Activated CD4-positive, alpha-beta T cell treated with anti-CD3 and anti-CD28 coated beads for 24 hours (primary cell): Measurements from ENCODE around the gene ADCYAP1.

ENCODE experiments used
- DNase-seq, 2 donors: peaks; one replicate each; pipeline ENCODE4 v3.0.0-alpha.2; 2020; ENCODE audit warnings: low read depth in 2 of 2

The ADCYAP1 gene

GRCh38 chr18:908758-909724, 4.4 kb downstream of the ADCYAP1 start:
- DNase-seq = no peak

GRCh38 chr18:910247-910646, 5.6 kb downstream of the ADCYAP1 start:
- no peak for DNase-seq

DNA sequence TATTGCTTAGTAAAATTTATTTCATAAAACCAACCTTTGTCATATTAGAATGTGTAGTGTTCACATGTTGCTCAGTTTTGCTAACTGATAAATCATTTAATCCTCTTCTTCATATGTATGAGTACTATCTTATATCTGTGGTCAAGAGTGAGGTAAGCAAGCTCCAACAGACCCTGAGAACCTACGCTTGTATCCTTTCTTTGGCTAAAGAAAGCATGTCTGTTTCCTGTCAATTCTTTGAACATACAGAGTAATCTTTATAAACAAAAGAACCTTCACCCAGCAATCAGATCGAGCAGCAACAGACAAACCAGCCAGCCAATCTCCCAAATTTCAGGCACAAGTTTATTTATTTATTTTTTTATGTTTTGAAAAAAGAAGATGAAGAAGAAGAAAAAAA, 6.4 kb downstream of the ADCYAP1 start:
- DNase-seq = no peak

DNA sequence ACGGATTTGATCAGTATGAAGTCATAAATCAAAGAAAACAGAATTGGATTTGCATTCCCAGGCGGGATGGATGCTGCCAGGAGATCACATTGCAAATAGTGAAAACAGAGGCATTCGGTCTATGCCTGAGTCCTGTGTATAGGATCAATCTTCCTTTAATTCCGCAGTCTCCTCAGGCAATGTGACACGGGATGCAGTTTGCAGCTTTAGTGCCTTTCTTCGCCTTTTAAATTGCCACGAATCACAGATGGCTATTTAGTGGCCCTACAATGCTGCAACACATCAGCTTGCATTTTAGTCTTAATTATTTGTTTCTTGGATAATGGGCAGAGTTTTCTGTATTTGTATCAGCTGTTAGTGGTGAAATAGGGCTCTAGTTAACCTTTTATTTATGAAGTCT, 6.8 kb downstream of the ADCYAP1 start:
- no peak for DNase-seq

GRCh38 chr18:916562-916961, 11.9 kb downstream of the ADCYAP1 start:
- no peak for DNase-seq

DNA sequence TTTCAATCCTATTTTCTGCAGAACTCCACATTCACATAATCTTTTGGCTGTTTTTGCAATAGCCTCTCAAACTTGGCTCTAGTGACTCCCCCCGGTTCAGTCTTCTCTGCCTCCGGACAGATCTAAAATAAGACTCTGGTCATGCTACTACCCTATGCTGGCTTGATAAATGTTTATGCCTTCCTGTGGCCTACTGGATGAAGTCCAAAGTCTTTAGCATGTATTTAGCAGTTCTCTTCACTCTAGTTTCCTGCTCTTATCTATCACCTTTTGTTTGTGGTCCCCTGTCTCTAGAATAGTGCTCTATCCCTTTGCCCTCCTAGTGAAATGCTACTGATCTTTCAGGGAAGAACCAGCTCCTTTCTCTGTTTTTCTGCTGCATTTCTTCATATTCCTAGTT, 14.4 kb downstream of the ADCYAP1 start:
- DNase-seq = no peak

DNA sequence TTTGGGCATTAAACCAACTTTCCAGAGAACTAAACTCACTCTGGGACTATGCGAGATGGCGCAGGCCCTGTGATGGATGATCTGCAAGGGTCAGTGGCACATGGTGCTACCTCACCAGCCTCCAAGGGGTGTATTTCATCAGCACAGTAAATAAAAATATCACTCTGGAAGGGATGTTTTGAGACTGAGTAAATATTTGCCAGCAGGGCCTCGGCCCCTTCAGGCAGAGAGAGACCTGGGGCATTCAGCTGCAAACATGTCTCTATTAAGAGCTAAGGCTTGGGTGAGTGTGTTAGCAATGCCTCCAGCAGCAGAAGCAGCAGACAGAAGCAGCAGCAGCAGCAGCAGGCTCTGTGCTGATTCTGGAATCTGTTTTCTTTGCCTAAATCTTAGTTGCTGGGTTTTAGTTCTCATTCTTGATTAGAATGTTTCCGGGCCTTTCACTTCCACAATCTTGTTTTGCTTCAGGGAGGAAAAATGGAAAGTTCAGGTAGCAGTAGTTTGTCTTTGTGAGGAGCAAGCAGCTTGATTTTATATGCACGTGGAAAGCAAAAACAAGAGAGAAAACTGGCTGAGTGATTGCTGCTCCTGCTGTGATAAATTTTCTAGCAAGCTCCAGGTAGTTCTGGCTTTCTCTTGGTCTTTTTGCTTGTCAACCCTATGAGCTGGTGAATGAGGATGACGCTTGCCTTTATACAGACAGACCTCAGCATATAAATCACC, 18.6 kb downstream of the ADCYAP1 start:
- DNase-seq = no peak

- no peak for DNase-seq
Observed at GRCh38 chr18:924987-925386, 20.3 kb downstream of the ADCYAP1 start.

GRCh38 chr18:926946-927345, 22.3 kb downstream of the ADCYAP1 start:
- no peak for DNase-seq

DNA sequence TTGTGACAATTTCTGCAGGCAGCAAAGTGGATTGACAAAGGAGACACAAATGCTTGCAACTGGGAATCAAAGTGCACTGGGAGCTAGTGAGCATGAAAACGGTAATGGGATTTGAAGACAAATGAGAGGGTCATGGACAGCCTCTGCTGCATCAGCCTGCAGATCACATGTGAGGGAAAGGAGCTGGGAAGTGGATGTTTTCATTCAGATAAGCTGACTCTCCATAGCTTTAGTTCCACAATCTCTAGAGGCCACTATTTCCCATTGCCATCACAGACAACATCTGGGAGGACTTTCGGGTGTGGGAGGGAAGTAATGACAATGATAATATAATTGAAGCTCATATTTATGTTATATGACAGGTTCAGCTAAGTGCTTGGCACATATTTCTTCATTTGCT, 28.4 kb downstream of the ADCYAP1 start:
- DNase-seq = no peak

- no peak for DNase-seq
Observed at GRCh38 chr18:934518-935133, 30.0 kb downstream of the ADCYAP1 start.

GRCh38 chr18:936941-937340, 32.3 kb downstream of the ADCYAP1 start:
- DNase-seq = no peak

- DNase-seq = no peak
Observed at GRCh38 chr18:939166-939565, 34.5 kb downstream of the ADCYAP1 start.

- DNase-seq = no peak
Observed at GRCh38 chr18:939958-940357, 35.3 kb downstream of the ADCYAP1 start.

- no peak for DNase-seq
Observed at GRCh38 chr18:941331-941730, 36.7 kb downstream of the ADCYAP1 start.

GRCh38 chr18:944440-944839, 39.8 kb downstream of the ADCYAP1 start:
- no peak for DNase-seq

- no peak for DNase-seq
Observed at GRCh38 chr18:949724-950631, 45.3 kb downstream of the ADCYAP1 start.

GRCh38 chr18:950882-951495, 46.3 kb downstream of the ADCYAP1 start:
- no peak for DNase-seq

DNA sequence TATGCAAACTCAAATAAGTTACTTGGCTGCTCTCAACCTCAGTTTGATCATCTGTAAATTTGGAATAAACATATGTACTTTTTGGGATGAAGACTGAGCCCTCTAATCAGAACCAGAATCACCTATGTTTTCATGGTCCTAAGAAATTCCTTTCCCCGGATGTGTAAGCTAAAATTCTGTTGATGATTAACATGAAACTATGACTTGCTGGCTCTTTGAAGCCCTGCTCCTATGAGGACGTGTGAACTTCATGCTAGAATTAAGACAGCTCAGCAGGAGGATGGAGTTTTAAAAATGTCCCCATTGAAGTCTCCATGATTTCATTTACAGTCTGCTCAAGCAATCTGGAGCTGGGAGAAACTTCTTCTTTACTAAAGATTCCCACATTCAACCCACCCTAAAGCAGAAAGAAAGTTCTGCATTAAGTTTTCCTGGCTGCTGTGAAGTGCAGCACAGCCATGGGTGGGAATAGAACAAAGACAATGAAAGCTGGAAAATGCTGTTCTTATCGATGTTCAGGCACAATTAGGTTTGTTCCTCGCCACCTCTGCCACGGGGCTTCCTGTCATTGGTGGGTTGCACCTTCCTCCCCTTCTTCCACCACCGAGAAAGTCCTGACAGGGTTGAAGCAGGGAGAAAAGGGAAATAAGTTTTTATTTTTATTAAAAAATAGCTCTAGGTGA, 50.9 kb downstream of the ADCYAP1 start:
- no peak for DNase-seq

- DNase-seq = no peak
Observed at GRCh38 chr18:957829-958228, 53.2 kb downstream of the ADCYAP1 start.
